HG02943 (cell line): ENCODE data around the gene ROS1.

ENCODE experiments used
- ATAC-seq: cut with Tn5 transposase; IDR thresholded peaks from one replicate; pipeline ENCODE4 v1.9.1; 2021; ENCODE audit warnings: mild to moderate bottlenecking, low read depth, moderate library complexity; ENCODE audit not compliant: unreplicated experiment

ROS1 gene

GRCh38 chr6:117327149-117328004 lies 98.4 kb downstream of the ROS1 start:
- ATAC-seq, result no peak

- no peak for ATAC-seq
These were observed 99.3 kb downstream of the ROS1 start for GRCh38 chr6:117326396-117326795.

- ATAC-seq, result no peak
These were observed 108.5 kb downstream of the ROS1 start for GRCh38 chr6:117317261-117317660.

- ATAC-seq, result no peak
These were observed 114.0 kb downstream of the ROS1 start for GRCh38 chr6:117311726-117312125.

GRCh38 chr6:117311310-117311709 lies 114.4 kb downstream of the ROS1 start:
- ATAC-seq, result no peak

- ATAC-seq, result no peak
These were observed 116.1 kb downstream of the ROS1 start for GRCh38 chr6:117309611-117310010.

- ATAC-seq, result no peak
These were observed 116.7 kb downstream of the ROS1 start for GRCh38 chr6:117309069-117309468.

- ATAC-seq, result no peak
These were observed 118.1 kb downstream of the ROS1 start for GRCh38 chr6:117307655-117308054.

GRCh38 chr6:117306227-117306790 lies 119.4 kb downstream of the ROS1 start:
- ATAC-seq, result no peak

GRCh38 chr6:117304446-117304845 lies 121.3 kb downstream of the ROS1 start:
- no peak for ATAC-seq

- no peak for ATAC-seq
These were observed 122.4 kb downstream of the ROS1 start for GRCh38 chr6:117303323-117303722.

- no peak for ATAC-seq
These were observed 126.8 kb downstream of the ROS1 start for GRCh38 chr6:117298941-117299340.

- ATAC-seq, result no peak
These were observed 135.4 kb downstream of the ROS1 start for GRCh38 chr6:117290173-117290846.

GRCh38 chr6:117288083-117288715 lies 137.5 kb downstream of the ROS1 start:
- ATAC-seq, result no peak

GRCh38 chr6:117280922-117281321 lies 144.8 kb downstream of the ROS1 start:
- no peak for ATAC-seq

GRCh38 chr6:117276778-117277316 lies 148.9 kb downstream of the ROS1 start:
- no peak for ATAC-seq

- ATAC-seq, result no peak
These were observed 150.0 kb downstream of the ROS1 start for GRCh38 chr6:117275711-117276110.

GRCh38 chr6:117275205-117275604 lies 150.5 kb downstream of the ROS1 start:
- no peak for ATAC-seq

- no peak for ATAC-seq
These were observed 152.9 kb downstream of the ROS1 start for GRCh38 chr6:117272891-117273290.

- no peak for ATAC-seq
These were observed 153.5 kb downstream of the ROS1 start for GRCh38 chr6:117272032-117272866.
